CD4-positive, alpha-beta T cell treated with Interleukin-21 for 1 hour (primary cell): ENCODE data around the gene SGPL1.
"Not testable (repeated sequence)": the region's sequence is repeated elsewhere in the genome, so short reads cannot be mapped to it uniquely, and the experiment has no call there.

Source experiments
- DNase-seq: peaks from one replicate; pipeline ENCODE4 v3.0.0-alpha.2; 2020

The SGPL1 gene

GRCh38 chr10:70845816-70846215 lies 30.1 kb downstream of the SGPL1 start:
- no peak for DNase-seq

DNA sequence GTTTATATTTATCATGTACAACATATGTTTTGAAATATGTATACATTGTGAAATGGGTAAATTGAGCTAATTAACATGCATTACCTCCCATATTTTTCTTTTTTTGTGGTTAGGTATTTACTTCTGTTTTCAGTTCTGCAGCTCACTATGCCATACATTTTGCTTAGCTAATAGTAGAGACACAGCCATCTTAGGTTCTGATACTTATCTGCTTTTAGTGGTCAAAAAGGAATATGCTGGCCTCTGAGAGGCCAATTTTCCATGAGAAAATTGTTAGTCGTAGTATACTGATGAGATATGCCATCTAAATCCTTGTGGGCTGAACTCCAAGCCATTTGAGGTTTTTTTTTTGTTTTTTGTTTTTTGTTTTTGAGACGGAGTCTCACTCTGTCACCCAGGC lies 31.0 kb downstream of the SGPL1 start:
- DNase-seq, result no peak

DNA sequence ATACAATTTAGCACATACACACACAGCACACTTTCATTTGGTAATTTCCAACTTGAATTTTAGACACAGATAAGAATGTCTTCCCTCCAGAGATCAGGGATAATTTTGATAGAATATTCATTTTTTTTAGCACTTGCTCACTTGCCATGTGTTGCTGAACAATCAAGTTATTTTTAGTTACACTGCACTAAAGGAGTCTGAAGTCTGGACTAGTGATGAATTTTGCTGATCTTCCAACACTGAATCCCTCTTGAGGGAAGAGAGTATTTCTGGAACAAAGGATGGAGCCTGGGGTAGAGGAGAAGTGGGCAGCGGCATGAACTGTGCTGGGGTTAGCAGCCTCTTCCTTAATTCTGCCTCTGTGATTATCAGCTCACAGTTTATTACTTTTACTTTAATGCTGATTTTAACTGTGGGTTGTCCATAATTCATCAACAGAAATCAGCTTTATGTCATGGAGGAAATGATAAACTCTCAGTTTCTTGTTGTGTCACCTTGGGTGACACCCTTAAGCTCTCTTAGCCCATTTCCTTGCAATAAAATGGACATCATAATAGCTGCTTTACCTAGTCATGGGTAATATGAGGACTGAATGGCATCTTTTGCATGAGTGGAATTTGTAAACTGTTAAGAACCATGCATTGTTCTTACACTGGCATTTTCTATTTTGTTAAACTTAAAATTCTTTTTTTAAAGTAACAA lies 32.1 kb downstream of the SGPL1 start:
- DNase-seq, result no peak

DNA sequence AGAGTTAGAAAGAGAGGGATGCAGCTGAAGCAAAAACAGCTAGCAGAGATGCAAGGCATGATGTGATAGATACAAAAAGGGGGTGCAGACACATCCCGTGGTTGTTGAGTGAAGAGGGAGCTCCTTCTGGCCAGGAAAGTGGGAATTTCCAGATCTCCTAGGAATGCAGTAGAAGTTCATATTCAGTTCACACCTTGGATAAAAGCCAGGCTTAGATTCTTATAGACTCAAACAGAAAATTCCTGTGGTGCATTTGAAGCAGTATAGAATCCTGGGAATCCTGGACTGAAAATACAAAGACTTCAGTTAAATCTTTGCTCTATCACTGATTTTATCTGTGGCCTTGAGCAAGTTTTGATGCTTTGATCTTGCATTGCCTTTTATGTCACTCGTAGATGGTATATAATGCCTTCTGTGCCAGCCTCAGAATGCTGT lies 33.9 kb downstream of the SGPL1 start:
- DNase-seq, result no peak

- DNase-seq, result no peak
Measured at GRCh38 chr10:70850097-70850496, 34.3 kb downstream of the SGPL1 start.

DNA sequence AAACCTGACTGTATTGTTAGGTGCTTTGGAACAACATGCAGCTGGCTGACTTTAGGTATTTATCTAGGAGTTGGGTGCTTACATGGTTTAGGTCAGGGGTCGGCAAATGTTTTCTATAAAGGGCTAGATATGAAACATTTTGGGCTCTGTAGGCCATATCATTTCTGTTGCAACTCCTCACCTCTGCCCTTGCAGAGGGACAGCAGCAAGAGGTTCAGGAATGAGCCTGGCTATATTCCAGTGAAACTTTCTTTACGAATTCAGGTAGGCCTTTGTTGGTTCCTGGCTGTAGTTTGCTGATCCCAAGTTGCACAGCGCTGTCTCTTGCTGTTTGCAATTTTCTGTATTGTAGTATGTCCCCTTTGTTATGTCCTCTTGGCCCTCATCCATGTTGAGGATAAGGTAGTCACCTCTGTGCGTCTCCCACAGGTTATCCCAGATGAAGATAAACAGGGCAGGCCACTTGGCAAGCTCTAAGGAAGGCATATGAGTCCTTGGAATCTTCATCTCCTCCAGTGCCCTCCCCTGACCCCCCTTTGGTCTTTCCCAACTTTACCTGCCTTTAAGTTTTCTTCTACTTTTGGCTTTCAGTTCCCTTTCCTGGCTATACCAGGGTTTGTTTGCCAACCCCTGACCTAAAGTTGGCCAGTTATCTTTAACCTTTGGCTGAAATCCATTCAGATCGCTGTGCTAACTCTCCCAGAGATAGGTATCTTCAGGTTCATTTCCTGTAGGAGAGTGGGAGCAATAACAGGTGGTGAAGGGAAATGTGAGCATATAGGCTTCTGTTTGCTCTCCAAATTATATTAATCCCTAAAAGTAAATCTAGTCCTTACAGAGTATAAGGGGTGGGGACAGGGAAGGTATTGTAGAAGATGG lies 36.1 kb downstream of the SGPL1 start:
- DNase-seq, result no peak

- DNase-seq, result no peak
Measured at GRCh38 chr10:70853038-70853437, 37.3 kb downstream of the SGPL1 start.

- DNase-seq, result no peak
Measured at GRCh38 chr10:70853457-70853856, 37.7 kb downstream of the SGPL1 start.

- DNase-seq, result no peak
Measured at GRCh38 chr10:70856454-70856853, 40.7 kb downstream of the SGPL1 start.

DNA sequence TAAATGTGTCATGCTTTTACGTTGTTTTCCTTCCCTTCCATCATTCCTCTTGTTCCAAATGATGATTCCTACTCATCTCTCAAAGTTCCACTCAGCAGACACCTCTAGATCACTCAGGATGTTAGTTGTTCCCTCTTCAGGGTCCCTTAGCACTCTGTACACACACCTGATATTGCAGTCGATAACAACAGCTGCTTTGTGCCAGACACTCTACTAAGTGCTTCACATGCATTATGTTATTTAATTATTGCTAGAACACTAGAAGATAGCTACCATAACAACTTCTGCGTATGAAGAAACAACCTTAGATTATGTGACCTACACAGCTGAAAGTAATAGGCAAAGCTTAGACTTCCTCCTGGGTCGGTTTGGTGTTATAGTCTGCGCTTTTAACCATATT lies 43.0 kb downstream of the SGPL1 start:
- no peak for DNase-seq

DNA sequence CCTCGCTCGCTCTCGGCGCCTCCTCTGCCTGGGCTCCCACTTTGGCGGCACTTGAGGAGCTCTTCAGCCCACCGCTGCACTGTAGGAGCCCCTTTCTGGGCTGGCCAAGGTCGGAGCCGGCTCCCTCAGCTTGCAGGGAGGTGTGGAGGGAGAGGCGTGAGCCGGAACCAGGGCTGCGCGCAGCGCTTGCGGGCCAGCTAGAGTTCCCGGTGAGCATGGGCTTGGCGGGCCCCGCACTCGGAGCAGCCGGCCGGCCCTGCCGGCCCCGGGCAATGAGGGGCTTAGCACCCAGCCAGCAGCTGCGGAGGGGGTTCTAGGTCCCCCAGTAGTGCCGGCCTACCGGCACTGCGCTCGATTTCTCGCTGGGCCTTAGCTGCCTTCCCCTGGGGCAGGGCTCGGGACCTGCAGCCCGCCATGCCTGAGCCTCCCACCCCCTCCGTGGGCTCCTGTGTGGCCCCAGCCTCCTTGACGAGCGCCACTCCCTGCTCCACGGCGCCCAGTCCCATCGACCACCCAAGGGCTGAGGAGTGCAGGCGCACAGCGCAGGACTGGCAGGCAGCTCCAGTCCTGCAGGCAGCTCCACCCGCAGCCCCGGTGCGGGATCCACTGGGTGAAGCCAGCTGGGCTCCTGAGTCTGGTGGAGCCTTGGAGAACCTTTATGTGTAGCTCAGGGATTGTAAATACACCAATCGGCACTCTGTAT lies 45.9 kb downstream of the SGPL1 start:
- not testable (repeated sequence) for DNase-seq

DNA sequence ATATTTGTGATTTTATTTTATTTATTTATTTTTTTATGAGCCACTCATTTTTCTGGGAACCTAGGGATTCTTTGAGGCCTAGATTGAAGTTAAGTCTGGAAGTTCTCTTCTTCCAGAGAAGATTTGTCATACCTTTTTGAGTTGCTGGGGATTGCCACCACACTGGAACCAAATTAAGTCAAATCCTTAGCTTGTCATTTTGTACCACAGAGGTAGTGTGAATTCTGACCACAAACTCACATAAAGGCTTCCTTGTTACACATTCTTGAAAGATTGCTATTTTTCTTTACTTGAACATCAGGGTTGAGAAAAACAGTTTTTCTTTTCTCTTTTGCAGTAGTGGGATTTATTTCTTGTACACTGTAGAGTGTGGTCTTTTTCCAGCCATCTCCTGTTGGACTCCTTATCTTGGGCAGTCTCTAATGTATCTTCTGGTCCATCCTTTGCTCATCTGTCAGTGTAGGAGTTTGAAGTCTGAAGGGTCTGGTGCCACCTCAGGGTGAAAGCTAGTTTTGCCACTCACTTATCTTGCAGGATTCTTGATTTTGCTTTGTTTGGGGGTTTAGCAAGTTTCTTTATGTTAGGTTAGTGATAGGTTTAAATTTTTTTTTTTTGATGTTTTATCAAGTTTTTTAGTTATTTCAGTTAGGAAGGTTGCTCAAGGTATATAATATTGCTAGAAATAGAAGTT lies 47.9 kb downstream of the SGPL1 start:
- no peak for DNase-seq

GRCh38 chr10:70864935-70865334 lies 49.2 kb downstream of the SGPL1 start:
- DNase-seq, result no peak

GRCh38 chr10:70866424-70866823 lies 50.7 kb downstream of the SGPL1 start:
- DNase-seq, result no peak

DNA sequence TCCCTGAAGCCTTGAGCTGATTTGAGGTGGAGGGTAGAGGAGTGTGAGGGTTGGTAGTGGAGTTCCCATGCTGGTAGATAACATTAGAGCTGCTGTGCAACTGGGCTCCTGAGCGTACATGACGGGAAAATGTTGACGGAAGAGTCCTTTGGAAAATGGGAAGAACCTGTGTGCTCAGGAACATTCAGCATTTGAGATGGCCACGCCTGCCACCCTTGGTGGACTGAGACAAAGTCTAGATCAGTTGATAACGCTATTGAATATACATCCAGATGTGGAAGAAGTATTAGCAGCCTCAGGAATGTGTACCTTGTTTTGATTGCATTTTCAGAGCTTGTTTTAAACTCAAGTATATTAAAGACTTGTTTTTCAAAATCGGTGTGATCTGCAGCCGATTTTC lies 56.5 kb downstream of the SGPL1 start:
- no peak for DNase-seq

DNA sequence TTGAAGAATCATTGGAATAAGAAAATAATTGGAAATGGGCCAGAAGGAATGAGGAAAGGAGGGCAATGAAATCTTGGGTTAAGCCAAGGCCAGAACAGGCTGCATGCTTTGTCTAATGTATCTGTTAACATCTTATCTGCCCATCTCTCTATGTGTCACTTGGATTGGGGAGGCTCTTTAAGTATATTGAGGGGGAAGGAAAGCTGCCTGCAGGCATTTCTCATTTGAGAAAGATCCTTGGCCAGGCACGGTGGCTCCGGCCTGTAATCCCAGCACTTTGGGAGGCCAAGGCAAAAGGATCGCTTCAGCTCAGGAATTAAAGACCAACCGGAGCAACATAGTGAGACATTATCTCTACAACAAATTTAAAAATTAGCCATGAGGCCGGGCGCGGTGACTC lies 58.3 kb downstream of the SGPL1 start:
- DNase-seq, result no peak

- DNase-seq, result no peak
Measured at GRCh38 chr10:70879207-70879606, 63.5 kb downstream of the SGPL1 start.

GRCh38 chr10:70880077-70880534 lies 64.4 kb downstream of the SGPL1 start:
- peak; percentile 83 for DNase-seq

DNA sequence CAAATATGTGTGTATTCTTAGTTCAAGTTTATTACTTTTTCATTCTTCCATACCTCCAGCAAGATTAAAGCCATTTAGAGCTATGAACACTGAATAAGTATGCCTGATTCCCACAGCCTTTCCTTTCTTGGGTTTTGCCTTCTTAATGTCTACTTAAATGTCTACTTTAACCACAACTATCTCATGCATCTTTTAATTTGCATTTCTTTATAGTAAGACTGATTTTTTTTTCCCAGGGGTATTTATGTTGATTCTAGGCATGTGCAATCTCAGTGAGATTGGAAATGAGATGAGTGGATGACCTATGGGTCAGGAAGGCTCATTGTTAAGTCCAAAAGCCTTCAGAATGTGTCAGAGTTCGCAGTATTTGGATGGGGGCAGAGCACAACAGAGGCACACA lies 69.0 kb downstream of the SGPL1 start:
- DNase-seq, result no peak

GRCh38 chr10:70885481-70885880 lies 69.7 kb downstream of the SGPL1 start:
- no peak for DNase-seq

GRCh38 chr10:70885931-70886903 lies 70.5 kb downstream of the SGPL1 start:
- no peak for DNase-seq
